Liver (tissue), 2 donors: ENCODE data around the gene TGDS.

Source experiments
- GABPA ChIP-seq, 2 donors: IDR thresholded peaks in 1 of 2; conservative IDR thresholded peaks in 1 of 2; 2 replicates each; pipeline ENCODE4 v1.6.1; 2016; ENCODE audit warnings: antibody characterized with exemption in 2 of 2, mild to moderate bottlenecking in 1 of 2, moderate library complexity in 1 of 2
- TF ChIP-seq, protein P1 (sequence below): IDR thresholded peaks from 2 replicates; pipeline ENCODE4 v1.6.1; 2016; ENCODE audit warnings: antibody characterized with exemption
- donor health status: healthy.

DNA sequence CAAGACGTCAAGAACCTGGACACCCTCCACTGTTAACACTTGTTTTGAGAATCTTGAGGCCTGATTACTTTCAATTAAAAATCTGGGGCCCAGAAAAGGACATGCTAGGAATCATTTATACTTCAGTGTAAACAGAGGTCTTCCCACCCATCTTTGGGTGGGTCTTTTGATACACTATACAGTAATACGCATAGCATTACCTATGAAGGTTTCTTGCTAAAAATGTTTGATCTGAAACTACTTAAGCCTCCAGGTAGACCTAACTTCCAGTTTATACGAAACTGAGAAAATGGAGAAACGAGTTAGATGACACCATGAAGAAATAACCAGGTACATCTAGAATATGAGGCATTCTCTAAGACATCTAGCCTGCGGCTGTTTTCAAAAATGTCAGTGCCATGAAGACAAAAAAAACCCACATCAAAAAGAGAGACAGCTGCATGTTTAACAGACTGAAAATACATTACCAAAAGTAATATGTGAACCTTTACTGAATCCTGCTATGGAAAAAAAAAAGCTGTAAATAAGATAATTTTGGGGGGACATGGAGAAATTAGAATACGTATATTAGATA lies 36.6 kb downstream of the TGDS start:
- TF ChIP-seq GABPA (IDR thresholded peaks at IDR 0.05 in 1 of 2, conservative IDR thresholded peaks at IDR 0.05 in 1 of 2) = no peak
- TF ChIP-seq, protein P1, sequence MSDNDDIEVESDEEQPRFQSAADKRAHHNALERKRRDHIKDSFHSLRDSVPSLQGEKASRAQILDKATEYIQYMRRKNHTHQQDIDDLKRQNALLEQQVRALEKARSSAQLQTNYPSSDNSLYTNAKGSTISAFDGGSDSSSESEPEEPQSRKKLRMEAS = no peak
